NCI-H128 (cell line): ENCODE results near the gene ABCG4.
"Not testable (repeated sequence)": the region's sequence is repeated elsewhere in the genome, so short reads cannot be mapped to it uniquely, and the experiment has no call there.

Experiments
- DNase-seq: peaks from one replicate; lab custom pipeline; 2025; ENCODE audit not compliant: unreplicated experiment; lab: John Stamatoyannopoulos, UW

ABCG4 gene

GRCh38 chr11:119180729-119181676 lies 32.2 kb downstream of the ABCG4 start:
- DNase-seq, result no peak

- DNase-seq, result no peak
These were observed 33.0 kb downstream of the ABCG4 start for GRCh38 chr11:119181677-119182412.

GRCh38 chr11:119184399-119184798 lies 35.5 kb downstream of the ABCG4 start:
- DNase-seq, result not testable (repeated sequence)

GRCh38 chr11:119185981-119186634 lies 37.3 kb downstream of the ABCG4 start:
- no peak for DNase-seq

GRCh38 chr11:119187123-119187892 lies 38.5 kb downstream of the ABCG4 start:
- no peak for DNase-seq

GRCh38 chr11:119188067-119188466 lies 39.2 kb downstream of the ABCG4 start:
- DNase-seq, result no peak

- no peak for DNase-seq
These were observed 40.0 kb downstream of the ABCG4 start for GRCh38 chr11:119188887-119189286.

GRCh38 chr11:119189393-119189792 lies 40.5 kb downstream of the ABCG4 start:
- no peak for DNase-seq

GRCh38 chr11:119190531-119190930 lies 41.7 kb downstream of the ABCG4 start:
- DNase-seq, result no peak

- DNase-seq, result not testable (repeated sequence)
These were observed 42.4 kb downstream of the ABCG4 start for GRCh38 chr11:119191265-119191664.

GRCh38 chr11:119192111-119192510 lies 43.3 kb downstream of the ABCG4 start:
- DNase-seq, result no peak

GRCh38 chr11:119193001-119193400 lies 44.1 kb downstream of the ABCG4 start:
- DNase-seq, result no peak

- no peak for DNase-seq
These were observed 44.8 kb downstream of the ABCG4 start for GRCh38 chr11:119193626-119194025.

- no peak for DNase-seq
These were observed 46.1 kb downstream of the ABCG4 start for GRCh38 chr11:119194811-119195440.

GRCh38 chr11:119195680-119196079 lies 46.8 kb downstream of the ABCG4 start:
- peak; percentile 25 for DNase-seq

GRCh38 chr11:119196833-119197483 lies 48.1 kb downstream of the ABCG4 start:
- DNase-seq, result peak; percentile 68

GRCh38 chr11:119198925-119199324 lies 50.1 kb downstream of the ABCG4 start:
- DNase-seq, result no peak

- DNase-seq, result not testable (repeated sequence)
These were observed 52.4 kb downstream of the ABCG4 start for GRCh38 chr11:119201236-119201635.

- DNase-seq, result no peak
These were observed 53.7 kb downstream of the ABCG4 start for GRCh38 chr11:119202554-119202953.

- no peak for DNase-seq
These were observed 55.2 kb downstream of the ABCG4 start for GRCh38 chr11:119204066-119204465.
